Brain pericyte (primary cell): ENCODE measurements around the gene COX5A.
"Not testable (repeated sequence)": the region's sequence is repeated elsewhere in the genome, so short reads cannot be mapped to it uniquely, and the experiment has no call there.

ENCODE experiments used
- DNase-seq: peaks from one replicate; pipeline ENCODE4 v3.0.0-alpha.2; 2012; ENCODE audit warnings: low read depth, low spot score

The COX5A gene

GRCh38 chr15:74955796-74956647 lies 18.1 kb upstream of the COX5A start:
- DNase-seq = no peak

DNA sequence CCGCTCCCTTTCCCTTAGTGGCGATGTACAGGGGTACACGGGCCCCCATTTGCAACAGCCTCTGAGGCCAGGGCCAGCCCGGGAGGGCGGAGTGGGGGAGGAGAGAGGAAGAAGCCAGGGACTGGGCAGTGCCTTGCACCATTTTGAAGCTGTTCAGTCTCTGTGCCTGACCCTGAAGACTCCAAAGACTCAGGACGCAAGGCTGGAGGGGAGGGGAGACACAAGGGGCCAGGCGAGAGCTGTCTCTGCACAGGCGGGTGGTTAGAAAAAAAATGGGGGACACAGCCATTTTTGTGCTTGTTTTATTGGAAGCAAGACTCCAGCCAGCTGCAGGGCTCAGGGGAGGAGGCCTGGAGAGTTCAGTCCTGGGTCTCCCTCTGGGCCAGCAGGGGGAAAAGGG lies 17.1 kb upstream of the COX5A start:
- DNase-seq = no peak

- no peak for DNase-seq
Observed at GRCh38 chr15:74954515-74954914, 16.6 kb upstream of the COX5A start.

GRCh38 chr15:74951006-74951405 lies 13.1 kb upstream of the COX5A start:
- no peak for DNase-seq

- DNase-seq = no peak
Observed at GRCh38 chr15:74950078-74950908, 12.4 kb upstream of the COX5A start.

- DNase-seq = no peak
Observed at GRCh38 chr15:74937272-74937589, 642 bp downstream of the COX5A start.

DNA sequence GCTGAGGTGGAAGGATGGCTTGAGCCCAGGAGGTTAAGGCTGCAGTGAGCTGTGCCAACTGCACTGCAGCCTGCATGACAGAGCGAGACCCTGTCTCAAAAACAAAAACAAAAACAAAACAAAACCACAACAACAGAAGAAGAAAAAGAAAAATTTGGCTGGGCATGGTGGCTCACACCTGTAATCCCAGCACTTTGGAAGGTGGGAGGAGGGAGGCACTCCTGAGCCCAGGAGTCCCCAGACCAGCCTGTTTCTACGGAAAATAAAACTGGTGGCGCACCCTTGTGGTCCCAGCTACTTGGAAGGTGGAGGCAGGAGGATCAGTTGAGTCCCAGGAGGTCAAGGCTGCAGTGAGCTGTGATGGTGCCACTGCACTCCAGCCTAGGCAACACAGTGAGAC lies 2.7 kb downstream of the COX5A start:
- not testable (repeated sequence) for DNase-seq

DNA sequence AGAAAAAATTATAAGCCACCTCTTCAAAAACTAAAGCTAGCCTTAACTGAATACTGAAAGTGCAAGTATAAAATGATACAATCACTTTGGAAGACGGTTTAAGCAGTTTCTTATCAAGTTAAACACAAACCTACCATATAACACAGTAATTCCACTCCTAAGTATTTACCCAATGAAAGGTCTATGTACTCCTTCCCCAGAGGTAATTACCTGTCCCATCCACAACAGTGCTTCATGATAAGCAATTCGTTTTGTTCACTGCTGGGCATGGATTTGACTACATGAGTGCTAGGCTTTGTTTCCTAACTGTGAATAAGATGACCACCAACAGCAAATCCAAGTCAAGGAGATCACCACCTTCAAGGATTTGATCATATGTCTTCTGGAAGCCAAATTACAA lies 4.3 kb downstream of the COX5A start:
- no peak for DNase-seq

DNA sequence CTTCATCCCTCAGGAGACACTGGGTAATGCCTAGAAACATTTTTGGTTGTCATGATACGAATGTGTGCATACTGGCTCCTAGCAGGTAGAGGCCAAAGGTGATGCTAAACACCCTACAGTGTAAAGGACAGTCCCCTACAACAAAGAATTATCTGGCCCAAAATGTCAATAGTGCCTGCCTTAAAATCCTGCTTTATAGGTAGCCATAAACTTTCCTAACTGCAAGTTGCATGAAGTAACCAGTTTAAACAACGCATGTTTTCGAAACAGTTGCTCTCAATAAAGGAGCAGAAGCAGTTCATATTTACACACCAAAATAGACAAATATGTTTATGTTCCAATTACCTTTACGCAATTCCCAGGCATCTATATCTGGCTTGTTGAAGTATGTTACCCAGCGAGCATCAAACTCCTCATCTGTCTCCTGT lies 9.1 kb downstream of the COX5A start:
- DNase-seq = no peak

- no peak for DNase-seq
Observed at GRCh38 chr15:74924525-74924924, 13.3 kb downstream of the COX5A start.

DNA sequence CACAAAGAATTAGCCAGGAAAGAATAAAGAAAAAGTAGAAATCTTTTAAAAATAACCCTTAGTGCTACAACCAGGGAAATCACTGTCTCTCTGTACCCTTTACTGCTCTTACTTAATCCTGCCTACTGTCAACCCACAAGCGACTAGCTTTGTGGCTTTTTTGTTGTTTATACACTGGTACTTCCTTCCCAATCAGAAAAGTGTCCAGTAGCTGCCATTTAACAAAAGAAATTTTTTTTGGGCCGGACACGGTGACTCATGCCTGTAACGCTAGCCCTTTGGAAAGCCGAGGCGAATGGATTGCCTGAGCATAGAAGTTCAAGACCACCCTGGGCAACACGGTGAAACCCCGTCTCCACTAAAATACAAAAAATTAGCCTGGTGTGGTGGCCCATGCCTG lies 17.4 kb downstream of the COX5A start:
- no peak for DNase-seq

GRCh38 chr15:74917676-74918075 lies 20.2 kb downstream of the COX5A start:
- no peak for DNase-seq

DNA sequence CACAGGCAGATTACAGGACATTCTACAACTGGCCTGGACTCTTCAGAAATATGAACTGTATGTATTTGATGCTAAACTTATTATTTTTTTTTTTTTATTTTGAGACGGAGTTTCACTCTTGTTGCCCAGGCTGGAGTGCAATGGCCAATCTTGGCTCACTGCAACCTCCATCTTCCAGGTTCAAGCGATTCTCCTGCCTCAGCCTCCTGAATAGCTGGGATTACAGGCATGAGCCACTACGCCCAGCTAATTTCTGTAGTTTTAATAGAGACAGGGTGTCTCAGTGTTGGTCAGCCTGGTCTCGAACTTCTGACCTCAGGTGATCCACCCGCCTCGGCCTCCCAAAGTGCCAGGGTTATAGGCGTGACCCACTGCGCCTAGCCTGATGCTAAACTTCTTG lies 24.1 kb downstream of the COX5A start:
- not testable (repeated sequence) for DNase-seq

GRCh38 chr15:74913041-74913440 lies 24.8 kb downstream of the COX5A start:
- DNase-seq = no peak

- DNase-seq = no peak
Observed at GRCh38 chr15:74908635-74909034, 29.2 kb downstream of the COX5A start.

DNA sequence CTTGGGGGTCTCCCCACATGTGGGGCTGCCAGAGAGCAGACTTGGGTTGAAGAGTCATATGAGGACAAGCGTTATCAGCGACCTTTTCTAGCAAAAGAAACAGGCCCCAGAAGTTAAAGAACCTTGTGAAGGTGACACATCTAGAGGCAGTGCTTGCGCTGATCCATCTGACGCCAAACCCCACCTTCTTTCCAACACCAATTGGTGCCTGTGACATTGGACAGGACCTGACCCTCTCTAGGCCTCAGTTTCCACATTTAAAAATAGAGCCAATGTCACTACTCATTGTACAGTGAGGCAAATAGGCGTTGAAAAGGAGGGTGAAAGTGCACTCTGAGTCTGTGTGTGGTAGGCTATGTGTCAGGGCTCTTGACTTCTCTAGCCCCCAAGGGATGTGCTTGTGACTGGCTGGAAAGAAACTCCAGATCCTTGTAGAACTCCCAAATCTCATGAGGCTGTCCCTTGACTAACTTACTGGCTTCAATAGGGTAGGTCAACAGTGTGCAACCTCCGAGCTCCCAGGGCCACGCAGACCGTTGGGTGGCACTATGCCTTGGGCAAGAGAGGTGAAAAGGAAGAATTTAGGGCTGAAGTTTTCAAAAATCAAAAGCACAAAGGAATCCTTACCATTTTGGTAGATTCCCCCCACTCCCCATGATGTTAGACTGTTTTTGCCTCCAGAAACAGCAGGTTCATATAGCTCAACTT lies 30.6 kb downstream of the COX5A start:
- DNase-seq = no peak

DNA sequence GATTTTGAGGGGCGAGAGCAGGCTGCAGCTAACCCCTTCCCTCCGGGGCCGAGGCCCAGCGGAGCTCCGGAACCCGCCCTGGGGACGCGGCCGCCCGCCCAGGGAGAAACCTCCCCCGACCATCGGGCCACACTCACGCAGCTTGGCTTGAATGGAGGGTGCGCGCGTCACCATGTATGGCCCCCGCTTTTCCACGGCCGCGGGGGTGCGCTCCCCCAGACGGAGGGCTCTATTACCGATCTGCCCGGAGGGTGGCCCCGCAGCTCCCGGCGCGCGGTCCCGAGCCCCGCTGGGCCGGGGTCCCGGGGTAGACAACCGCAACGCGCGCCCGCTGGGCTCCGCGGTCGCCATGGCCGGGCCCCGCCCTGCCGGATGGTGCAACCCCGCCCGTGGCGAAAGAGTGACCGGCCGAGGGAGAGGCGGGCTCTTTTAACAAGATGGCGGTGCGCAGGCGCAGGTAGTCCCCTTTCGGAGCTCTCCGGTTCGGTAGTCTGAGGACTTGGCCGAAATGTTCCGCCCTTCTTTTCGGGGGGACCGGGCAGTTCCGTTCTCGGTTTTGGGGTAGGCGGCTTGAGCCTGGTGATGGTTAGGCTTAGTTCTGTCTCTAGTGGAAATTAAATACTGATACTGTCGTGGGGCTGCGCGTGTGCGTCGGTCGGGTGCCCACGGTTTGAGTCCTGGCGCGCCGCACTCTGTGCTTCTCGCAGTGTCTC lies 31.3 kb downstream of the COX5A start, which contains the start of gene FAM219B:
Gene FAM219B (minus strand): TSS at position 402 of the 713 bp plus-strand sequence. CDS start 51 bp downstream, at position 351.
- DNase-seq = no peak

GRCh38 chr15:74906067-74906449 lies 31.8 kb downstream of the COX5A start:
- DNase-seq = no peak

- DNase-seq = no peak
Observed at GRCh38 chr15:74904190-74904805, 33.6 kb downstream of the COX5A start.

DNA sequence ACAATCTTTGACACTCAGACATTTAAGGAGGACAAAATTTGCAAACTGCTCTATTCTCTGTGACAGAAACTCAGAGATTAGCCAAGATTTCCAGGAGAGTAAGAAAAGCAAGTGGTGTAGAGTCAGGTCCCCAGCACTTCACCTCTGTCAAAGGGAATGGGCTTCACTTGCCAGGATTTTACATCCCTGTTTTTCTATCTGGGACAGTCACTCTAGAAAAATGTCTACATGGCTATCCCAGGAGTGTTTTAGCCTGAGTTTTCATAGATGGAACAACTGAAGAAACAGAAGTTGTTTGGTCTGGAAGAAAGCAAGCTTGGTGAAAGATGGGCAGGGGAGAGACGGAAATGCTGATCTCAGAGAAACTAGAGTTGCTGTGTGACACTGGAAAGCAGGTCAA lies 34.2 kb downstream of the COX5A start:
- no peak for DNase-seq
